ENCODE measurements around the gene GRK1.
"Not testable (repeated sequence)": the region's sequence is repeated elsewhere in the genome, so short reads cannot be mapped to it uniquely, and the experiment has no call there.

The GRK1 gene

GRCh38 chr13:113743366-113744195 is 76.6 kb downstream of the GRK1 start:
- DNase-seq (ENCODE audit: low read depth in 2 of 2) = no peak

GRCh38 chr13:113744197-113745000 is 77.4 kb downstream of the GRK1 start:
- no peak for DNase-seq (ENCODE audit: low read depth in 2 of 2)

- no peak for DNase-seq (ENCODE audit: low read depth in 2 of 2)
Measured at GRCh38 chr13:113745059-113745458, 78.0 kb downstream of the GRK1 start.

GRCh38 chr13:113745500-113746142 is 78.6 kb downstream of the GRK1 start:
- not testable (repeated sequence) for DNase-seq (ENCODE audit: low read depth in 2 of 2)

- DNase-seq (ENCODE audit: low read depth in 2 of 2) = no peak
Measured at GRCh38 chr13:113746143-113746525, 79.1 kb downstream of the GRK1 start.

- DNase-seq (ENCODE audit: low read depth in 2 of 2) = no peak
Measured at GRCh38 chr13:113746671-113747070, 79.7 kb downstream of the GRK1 start.

- no peak for DNase-seq (ENCODE audit: low read depth in 2 of 2)
Measured at GRCh38 chr13:113747291-113747833, 80.3 kb downstream of the GRK1 start.

GRCh38 chr13:113748101-113748861 is 81.3 kb downstream of the GRK1 start:
- DNase-seq (ENCODE audit: low read depth in 2 of 2) = no peak

- no peak for DNase-seq (ENCODE audit: low read depth in 2 of 2)
Measured at GRCh38 chr13:113748862-113749451, 81.9 kb downstream of the GRK1 start.

- DNase-seq (ENCODE audit: low read depth in 2 of 2) = no peak
Measured at GRCh38 chr13:113749507-113749906, 82.5 kb downstream of the GRK1 start.

- DNase-seq (ENCODE audit: low read depth in 2 of 2) = no peak
Measured at GRCh38 chr13:113749967-113750366, 82.9 kb downstream of the GRK1 start.

- DNase-seq (ENCODE audit: low read depth in 2 of 2) = no peak
Measured at GRCh38 chr13:113750554-113751399, 83.8 kb downstream of the GRK1 start.

GRCh38 chr13:113751491-113751890 is 84.5 kb downstream of the GRK1 start:
- no peak for DNase-seq (ENCODE audit: low read depth in 2 of 2)

- DNase-seq (ENCODE audit: low read depth in 2 of 2) = not testable (repeated sequence)
Measured at GRCh38 chr13:113752211-113752986, 85.4 kb downstream of the GRK1 start.

- no peak for DNase-seq (ENCODE audit: low read depth in 2 of 2)
Measured at GRCh38 chr13:113753171-113753570, 86.2 kb downstream of the GRK1 start.

- DNase-seq (ENCODE audit: low read depth in 2 of 2) = no peak
Measured at GRCh38 chr13:113754242-113754641, 87.2 kb downstream of the GRK1 start.

GRCh38 chr13:113754691-113755090 is 87.7 kb downstream of the GRK1 start:
- no peak for DNase-seq (ENCODE audit: low read depth in 2 of 2)

- no peak for DNase-seq (ENCODE audit: low read depth in 2 of 2)
Measured at GRCh38 chr13:113756441-113757097, 89.5 kb downstream of the GRK1 start.

Data from activated CD4-positive, alpha-beta T cell treated with anti-CD3 and anti-CD28 coated beads for 24 hours (primary cell).